Measurements from ENCODE around the gene LCP1. TPM values are rescaled to one million over a fixed set of nuclear protein-coding genes. Genes with fewer than 3 reads are reported as not detected.

Gene LCP1
- total RNA-seq, 2 donors from 2014 or later: 58.1 to 177 TPM

DNA sequence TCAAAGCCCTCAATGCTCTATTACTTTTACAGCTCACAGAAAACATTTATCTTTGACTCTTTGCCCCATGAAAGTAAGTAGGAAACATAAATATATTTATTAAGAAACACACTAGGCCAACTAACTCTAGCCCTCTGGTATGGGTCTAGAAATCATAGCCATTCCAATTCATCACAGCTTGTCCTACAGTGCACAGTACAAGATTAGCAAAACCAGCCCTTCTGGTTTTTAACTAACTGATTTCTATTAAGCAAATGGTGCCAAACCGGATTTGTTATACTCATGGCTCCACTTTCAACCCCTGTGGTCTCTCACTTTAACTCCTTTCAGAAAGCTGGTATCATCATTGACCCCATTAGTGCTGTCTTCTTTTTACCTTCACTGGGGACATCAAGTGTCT lies 24.2 kb upstream of the LCP1 start:
- WGBS: 54% methylated on average over 1 of the region's 1 CpG
- Histone ChIP-seq H3K27ac (peak overlapping the region; percentile 40 to 71), H3K4me1 (replicated peaks) (no peaks in the 10 kb centered on the region), H3K9me3 (no peaks in the 10 kb centered on the region), H3K36me3 (no peaks in the 10 kb centered on the region), H3K4me3 (no peak overlapping the region), H3K27me3 (replicated peaks; ENCODE audit: insufficient read depth) (no peaks in the 10 kb centered on the region)
- no peak for DNase-seq (ENCODE audit: low spot score)
- TF ChIP-seq POLR2A (IDR thresholded peaks at IDR 0.05) (no peak), POLR2AphosphoS5 (IDR thresholded peaks at IDR 0.05) (peak; percentile 38)
- TF ChIP-seq, protein P1, sequence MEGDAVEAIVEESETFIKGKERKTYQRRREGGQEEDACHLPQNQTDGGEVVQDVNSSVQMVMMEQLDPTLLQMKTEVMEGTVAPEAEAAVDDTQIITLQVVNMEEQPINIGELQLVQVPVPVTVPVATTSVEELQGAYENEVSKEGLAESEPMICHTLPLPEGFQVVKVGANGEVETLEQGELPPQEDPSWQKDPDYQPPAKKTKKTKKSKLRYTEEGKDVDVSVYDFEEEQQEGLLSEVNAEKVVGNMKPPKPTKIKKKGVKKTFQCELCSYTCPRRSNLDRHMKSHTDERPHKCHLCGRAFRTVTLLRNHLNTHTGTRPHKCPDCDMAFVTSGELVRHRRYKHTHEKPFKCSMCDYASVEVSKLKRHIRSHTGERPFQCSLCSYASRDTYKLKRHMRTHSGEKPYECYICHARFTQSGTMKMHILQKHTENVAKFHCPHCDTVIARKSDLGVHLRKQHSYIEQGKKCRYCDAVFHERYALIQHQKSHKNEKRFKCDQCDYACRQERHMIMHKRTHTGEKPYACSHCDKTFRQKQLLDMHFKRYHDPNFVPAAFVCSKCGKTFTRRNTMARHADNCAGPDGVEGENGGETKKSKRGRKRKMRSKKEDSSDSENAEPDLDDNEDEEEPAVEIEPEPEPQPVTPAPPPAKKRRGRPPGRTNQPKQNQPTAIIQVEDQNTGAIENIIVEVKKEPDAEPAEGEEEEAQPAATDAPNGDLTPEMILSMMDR (IDR thresholded peaks at IDR 0.05): no peak
- intact Hi-C loops (cut with DNase I): no loop called here

DNA sequence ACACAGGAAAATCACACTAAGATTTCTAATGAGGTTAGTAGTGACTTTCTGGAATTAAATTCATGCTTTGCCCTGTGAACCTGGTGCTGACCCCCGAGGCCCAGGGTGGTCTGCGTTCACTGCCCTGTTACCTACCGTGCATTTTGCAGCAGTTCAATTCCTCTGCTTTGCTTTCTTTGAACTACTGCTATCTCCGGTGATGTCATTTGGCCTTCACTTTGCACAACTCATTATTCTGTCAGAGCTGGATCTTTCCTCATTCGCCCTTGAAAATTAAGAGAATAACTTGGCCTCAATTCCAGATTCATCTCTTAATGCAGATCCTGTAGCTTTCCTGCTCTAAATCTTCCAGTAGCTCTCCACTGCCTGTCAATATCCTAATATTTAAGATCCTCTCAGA lies 21.0 kb upstream of the LCP1 start:
- no peaks in the 10 kb centered on the region for H3K9me3 ChIP-seq
- H3K27ac ChIP-seq: no peak overlapping the region
- intact Hi-C loops (cut with DNase I): no loop called here
- H3K4me3 ChIP-seq: no peak overlapping the region
- DNase-seq (ENCODE audit: low spot score): no peak
- no peaks in the 10 kb centered on the region for H3K36me3 ChIP-seq
- 79% methylated on average over 5 of the region's 5 CpGs for WGBS
- H3K4me1 ChIP-seq (replicated peaks): no peaks in the 10 kb centered on the region
- H3K27me3 ChIP-seq (replicated peaks; ENCODE audit: insufficient read depth): no peaks in the 10 kb centered on the region
- TF ChIP-seq, protein P1 (IDR thresholded peaks at IDR 0.05): no peak
- TF ChIP-seq POLR2AphosphoS5 (IDR thresholded peaks at IDR 0.05) (no peak), POLR2A (IDR thresholded peaks at IDR 0.05) (no peak)

DNA sequence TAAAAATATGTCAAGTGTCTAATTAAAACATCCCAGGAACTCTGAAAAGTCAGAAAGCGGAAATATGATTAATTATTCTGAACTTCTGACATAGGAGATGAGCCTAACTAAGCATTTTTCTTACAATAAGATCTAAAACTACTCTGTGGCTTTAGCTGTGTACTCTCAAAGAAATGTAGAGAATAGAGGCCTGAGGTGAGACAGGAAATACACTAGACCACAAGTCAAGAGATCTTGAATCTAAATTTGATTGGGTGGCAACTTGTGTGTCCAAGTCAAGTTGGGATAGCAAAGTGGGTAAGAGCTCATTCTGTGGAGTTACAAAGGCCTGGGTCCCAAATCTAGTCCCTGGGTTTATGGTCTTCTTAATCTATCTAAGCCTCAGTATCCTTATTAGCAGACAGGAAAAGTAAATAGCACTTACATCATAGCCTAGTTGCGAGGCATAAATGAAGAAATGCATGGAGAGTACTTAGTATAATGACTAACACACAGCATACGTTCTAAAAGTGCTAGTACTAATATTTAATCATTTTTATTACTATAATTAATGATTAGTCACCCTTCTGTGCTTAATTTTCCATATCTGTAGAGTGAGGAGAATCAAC lies 20.3 kb upstream of the LCP1 start:
- Histone ChIP-seq H3K4me3 (no peak overlapping the region), H3K4me1 (replicated peaks) (no peaks in the 10 kb centered on the region), H3K27me3 (replicated peaks; ENCODE audit: insufficient read depth) (no peaks in the 10 kb centered on the region), H3K9me3 (no peaks in the 10 kb centered on the region), H3K36me3 (no peaks in the 10 kb centered on the region), H3K27ac (no peak overlapping the region)
- TF ChIP-seq, protein P1 (IDR thresholded peaks at IDR 0.05): no peak
- TF ChIP-seq POLR2AphosphoS5 (IDR thresholded peaks at IDR 0.05) (no peak), POLR2A (IDR thresholded peaks at IDR 0.05) (no peak)
- DNase-seq (ENCODE audit: low spot score): no peak
- intact Hi-C loops (cut with DNase I): no loop called here
- 77% methylated on average over 3 of the region's 3 CpGs for WGBS

DNA sequence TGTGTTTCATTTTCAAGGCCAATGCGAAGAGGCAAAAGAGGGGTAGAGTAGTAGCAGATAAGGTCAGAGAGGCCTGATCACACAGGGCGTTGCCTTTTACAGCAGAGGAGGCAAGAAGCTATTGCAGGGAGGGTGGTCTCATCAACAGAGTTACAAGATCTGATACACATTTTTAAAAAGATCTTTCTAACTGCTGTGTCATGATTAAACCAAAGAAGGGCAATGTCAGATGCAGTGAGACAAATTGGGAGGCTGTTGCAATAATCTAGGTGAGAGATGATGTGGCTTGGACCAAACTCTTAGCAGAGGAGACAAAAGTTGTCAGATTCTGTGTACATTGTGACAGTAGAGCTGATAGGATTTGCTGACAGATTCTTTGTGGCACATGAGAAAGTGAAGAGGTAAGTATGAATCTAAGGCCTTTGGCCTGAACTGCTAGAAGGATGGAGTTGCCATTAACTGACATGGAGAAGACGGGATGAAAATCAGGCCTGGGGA lies 16.8 kb upstream of the LCP1 start:
- no peak overlapping the region for H3K4me3 ChIP-seq
- no peak for TF ChIP-seq POLR2A (IDR thresholded peaks at IDR 0.05)
- TF ChIP-seq, protein P1 (IDR thresholded peaks at IDR 0.05): no peak
- no peak for TF ChIP-seq POLR2AphosphoS5 (IDR thresholded peaks at IDR 0.05)
- 89% methylated on average over 3 of the region's 3 CpGs for WGBS
- intact Hi-C loops (cut with DNase I): no loop called here
- no peaks in the 10 kb centered on the region for H3K36me3 ChIP-seq
- H3K4me1 ChIP-seq (replicated peaks): no peaks in the 10 kb centered on the region
- no peaks in the 10 kb centered on the region for H3K27me3 ChIP-seq (replicated peaks; ENCODE audit: insufficient read depth)
- no peaks in the 10 kb centered on the region for H3K9me3 ChIP-seq
- no peak for DNase-seq (ENCODE audit: low spot score)
- H3K27ac ChIP-seq: no peak overlapping the region

Data from prostate gland (tissue), 2 donors.